Bronchial epithelial cell (primary cell): ENCODE measurements around the gene SCAF1. TPM values are rescaled to one million over a fixed set of nuclear protein-coding genes. Genes with fewer than 3 reads are reported as not detected.

ENCODE experiments used
- DNase-seq: peaks from one replicate; pipeline ENCODE4 v3.0.0-alpha.2; 2010; ENCODE audit warnings: low read depth
- FAIRE-seq: peaks from 2 replicates; lab custom pipeline; 2011; peaks lifted over from hg19 to GRCh38; lab: Jason Lieb, UNC
- H3K27me3 ChIP-seq: 2 replicates; pipeline ENCODE4 v1.5.1; 2011; ENCODE audit warnings: low read length; ENCODE audit not compliant: control insufficient read depth, insufficient read depth
- H3K36me3 ChIP-seq: 2 replicates; pipeline ENCODE4 v1.5.1; 2011; ENCODE audit warnings: low read length; ENCODE audit not compliant: control insufficient read depth, insufficient read depth
- H3K4me3 ChIP-seq: 2 replicates; pipeline ENCODE4 v1.5.1; 2011; ENCODE audit warnings: mild to moderate bottlenecking, low read depth, low read length, control low read depth
- total RNA-seq: library from RNA; depleted of rRNA; stranded (reverse); fragments of >200 nt; gene quantifications from 2 replicates; pipeline ENCODE4 v1.2.1, GENCODE V29; 2014
- TF ChIP-seq, protein P1 (sequence below): IDR thresholded peaks from 2 replicates; pipeline ENCODE4 v1.5.1; 2011; ENCODE audit warnings: mild to moderate bottlenecking, moderate library complexity, low read length, control low read depth, inconsistent platforms; ENCODE audit not compliant: insufficient read depth, severe bottlenecking

SCAF1 gene
- total RNA-seq, 1 donor from 2014 or later = 5.5 TPM

DNA sequence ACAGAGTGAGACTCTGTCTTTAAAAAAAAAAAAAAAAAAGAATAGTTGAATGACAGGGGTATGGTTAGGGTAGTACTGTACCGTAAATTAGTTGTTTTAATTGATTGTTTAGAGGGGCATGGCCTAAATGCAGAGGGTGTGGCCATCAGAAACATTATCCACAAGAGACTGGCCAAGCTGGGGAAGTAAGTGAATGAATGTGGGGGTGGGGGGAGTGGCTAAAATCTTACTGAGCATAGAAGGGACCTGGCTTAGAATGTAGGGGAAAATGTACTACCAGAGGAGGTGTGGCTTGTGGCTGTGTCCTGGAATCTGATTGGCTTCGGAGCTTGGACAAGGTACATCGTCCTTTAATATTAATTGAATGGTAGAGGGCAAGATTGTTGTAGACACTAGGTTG lies 27.5 kb downstream of the SCAF1 start:
- TF ChIP-seq, protein P1, sequence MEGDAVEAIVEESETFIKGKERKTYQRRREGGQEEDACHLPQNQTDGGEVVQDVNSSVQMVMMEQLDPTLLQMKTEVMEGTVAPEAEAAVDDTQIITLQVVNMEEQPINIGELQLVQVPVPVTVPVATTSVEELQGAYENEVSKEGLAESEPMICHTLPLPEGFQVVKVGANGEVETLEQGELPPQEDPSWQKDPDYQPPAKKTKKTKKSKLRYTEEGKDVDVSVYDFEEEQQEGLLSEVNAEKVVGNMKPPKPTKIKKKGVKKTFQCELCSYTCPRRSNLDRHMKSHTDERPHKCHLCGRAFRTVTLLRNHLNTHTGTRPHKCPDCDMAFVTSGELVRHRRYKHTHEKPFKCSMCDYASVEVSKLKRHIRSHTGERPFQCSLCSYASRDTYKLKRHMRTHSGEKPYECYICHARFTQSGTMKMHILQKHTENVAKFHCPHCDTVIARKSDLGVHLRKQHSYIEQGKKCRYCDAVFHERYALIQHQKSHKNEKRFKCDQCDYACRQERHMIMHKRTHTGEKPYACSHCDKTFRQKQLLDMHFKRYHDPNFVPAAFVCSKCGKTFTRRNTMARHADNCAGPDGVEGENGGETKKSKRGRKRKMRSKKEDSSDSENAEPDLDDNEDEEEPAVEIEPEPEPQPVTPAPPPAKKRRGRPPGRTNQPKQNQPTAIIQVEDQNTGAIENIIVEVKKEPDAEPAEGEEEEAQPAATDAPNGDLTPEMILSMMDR = no peak
- no peak for FAIRE-seq

GRCh38 chr19:49672131-49672919 lies 30.3 kb downstream of the SCAF1 start:
- Histone ChIP-seq H3K27me3 (no peaks in the 10 kb centered on the region), H3K4me3 (no peak overlapping the region), H3K36me3 (peaks cover 4% of the 10 kb centered on the region)
- no peak for FAIRE-seq
- peak; percentile 35 for DNase-seq
- TF ChIP-seq, protein P1 = peak; percentile 97

More for the DNA sequence above, 27.5 kb downstream of the SCAF1 start:
- no peak for DNase-seq
- Histone ChIP-seq H3K36me3 (peaks cover 4% of the 10 kb centered on the region), H3K4me3 (no peak overlapping the region), H3K27me3 (no peaks in the 10 kb centered on the region)

DNA sequence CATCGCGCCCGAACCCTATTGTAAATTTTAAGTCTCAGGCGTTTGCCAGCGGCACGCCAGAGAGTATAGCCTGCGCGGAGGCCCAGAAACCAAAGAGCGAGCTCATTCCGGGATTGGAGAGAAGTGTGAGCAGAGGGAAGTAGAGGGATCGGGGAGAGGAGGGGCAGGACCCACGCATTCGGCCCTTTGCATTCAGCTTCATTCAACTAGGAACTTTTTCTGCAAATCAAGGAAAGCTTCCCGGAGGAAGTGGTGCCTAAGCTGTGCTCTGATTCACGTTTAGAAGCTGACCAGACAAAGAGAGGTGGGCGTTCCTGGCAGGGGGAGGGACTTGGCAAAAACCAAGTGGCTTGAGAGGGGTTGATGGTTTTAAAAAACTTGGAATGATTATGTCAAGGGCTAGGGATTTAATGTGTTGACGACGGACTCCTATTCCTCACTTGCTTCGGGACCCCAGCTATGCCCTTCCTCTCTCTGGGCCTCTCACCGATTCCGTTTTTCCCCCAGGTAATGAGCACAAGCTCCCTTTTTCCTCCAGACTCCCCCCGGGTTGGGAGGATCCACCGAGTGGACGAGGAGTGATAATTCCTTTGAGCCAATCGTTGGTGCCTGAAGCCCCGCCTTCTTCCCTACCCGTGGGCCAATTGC lies 34.3 kb downstream of the SCAF1 start:
- FAIRE-seq (no peak), DNase-seq (peak; percentile 83)
- Histone ChIP-seq H3K4me3 (peak overlapping the region; percentile 27), H3K27me3 (no peaks in the 10 kb centered on the region), H3K36me3 (peaks cover 8% of the 10 kb centered on the region)
- TF ChIP-seq, protein P1 = no peak

DNA sequence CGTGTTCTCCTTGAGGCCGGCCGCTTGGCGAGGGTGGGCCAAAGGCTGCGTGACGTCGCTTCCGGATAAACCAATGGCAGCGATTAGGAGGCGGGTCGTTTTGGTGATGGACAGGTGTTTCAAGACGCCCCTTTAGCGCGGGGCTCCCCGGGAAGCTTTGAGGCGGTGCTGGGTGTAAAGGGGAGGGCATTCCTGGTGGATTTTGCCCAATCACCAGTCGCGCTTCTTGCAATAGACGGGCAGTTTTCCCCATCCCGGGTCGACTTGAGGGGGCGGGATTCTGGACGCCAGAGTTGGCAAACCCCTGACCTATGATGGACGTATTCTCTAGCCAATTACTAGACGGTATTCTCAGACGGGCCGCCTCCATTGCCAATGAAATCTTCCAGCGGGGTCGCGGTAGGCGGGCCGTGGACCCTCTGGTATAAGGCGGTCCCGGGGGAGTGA lies 34.8 kb downstream of the SCAF1 start:
- DNase-seq (peak; percentile 99), FAIRE-seq (peak; percentile 95)
- H3K36me3 ChIP-seq = peaks cover 10% of the 10 kb centered on the region
- H3K27me3 ChIP-seq = no peaks in the 10 kb centered on the region
- peak overlapping the region; percentile 100 for H3K4me3 ChIP-seq
- TF ChIP-seq, protein P1 = no peak

GRCh38 chr19:49677231-49677900 lies 35.4 kb downstream of the SCAF1 start, which contains the start of gene PRMT1:
Gene PRMT1, plus strand, starts transcription at chr19:49677271. Its CDS starts 10 bp downstream, at chr19:49677281.
- no peak for FAIRE-seq
- no peaks in the 10 kb centered on the region for H3K27me3 ChIP-seq
- H3K4me3 ChIP-seq = peak within 1 kb of the TSS; percentile 100
- TF ChIP-seq, protein P1 = no peak
- H3K36me3 ChIP-seq = peaks cover 14% of the 10 kb centered on the region
- no peak for DNase-seq
